Activated naive CD8-positive, alpha-beta T cell treated with anti-CD3 and anti-CD28 coated beads for 36 hours (primary cell): ENCODE data around the gene CERS6. TPM values are rescaled to one million over a fixed set of nuclear protein-coding genes. Genes with fewer than 3 reads are reported as not detected.

Source experiments
- DNase-seq: peaks from one replicate; pipeline ENCODE4 v3.0.0; 2021
- H3K27ac Mint-ChIP-seq: one replicate; pipeline ENCODE4 v1.8.0; 2022; ENCODE audit warnings: mild to moderate bottlenecking, moderate library complexity, mixed read lengths
- H3K27me3 Mint-ChIP-seq: one replicate; pipeline ENCODE4 v1.8.0; 2022; ENCODE audit warnings: mild to moderate bottlenecking, mixed read lengths
- H3K36me3 Mint-ChIP-seq: one replicate; pipeline ENCODE4 v1.8.0; 2021; ENCODE audit warnings: mild to moderate bottlenecking, mixed read lengths
- H3K4me1 Mint-ChIP-seq: one replicate; pipeline ENCODE4 v1.8.0; 2021; ENCODE audit warnings: mixed read lengths
- H3K4me3 Mint-ChIP-seq: one replicate; pipeline ENCODE4 v1.8.0; 2022; ENCODE audit warnings: mild to moderate bottlenecking, moderate library complexity, mixed read lengths
- H3K9me3 Mint-ChIP-seq: one replicate; pipeline ENCODE4 v1.8.0; 2022; ENCODE audit warnings: mixed read lengths
- total RNA-seq, 2 experiments: library from RNA; stranded (reverse); gene quantifications; one replicate each; pipeline ENCODE4 v1.2.3, GENCODE V29; 2021

CERS6 gene
- total RNA-seq, 2 experiments from 2014 or later = 20.6 to 21.3 TPM

GRCh38 chr2:168468354-168468753 lies 12.3 kb downstream of the CERS6 start:
- no peak overlapping the region for H3K4me3 Mint-ChIP-seq

GRCh38 chr2:168469281-168469988 lies 13.4 kb downstream of the CERS6 start:
- Mint-ChIP-seq H3K27ac (peak overlapping the region; percentile 67), H3K4me3 (no peak overlapping the region), H3K4me1 (peaks cover 65% of the 10 kb centered on the region), H3K27me3 (no peaks in the 10 kb centered on the region), H3K9me3 (peaks cover 3% of the 10 kb centered on the region), H3K36me3 (peaks cover 11% of the 10 kb centered on the region)
- no peak for DNase-seq

More at GRCh38 chr2:168468354-168468753, 12.3 kb downstream of the CERS6 start:
- peaks cover 63% of the 10 kb centered on the region for H3K4me1 Mint-ChIP-seq
- H3K9me3 Mint-ChIP-seq = no peaks in the 10 kb centered on the region
- H3K27ac Mint-ChIP-seq = peak overlapping the region; percentile 19
- no peak for DNase-seq
- peaks cover 8% of the 10 kb centered on the region for H3K36me3 Mint-ChIP-seq
- no peaks in the 10 kb centered on the region for H3K27me3 Mint-ChIP-seq

GRCh38 chr2:168470320-168471162 lies 14.5 kb downstream of the CERS6 start:
- no peak for DNase-seq
- peaks cover 11% of the 10 kb centered on the region for H3K36me3 Mint-ChIP-seq
- no peak overlapping the region for H3K27ac Mint-ChIP-seq
- H3K4me1 Mint-ChIP-seq = peaks cover 54% of the 10 kb centered on the region
- no peaks in the 10 kb centered on the region for H3K27me3 Mint-ChIP-seq
- no peak overlapping the region for H3K4me3 Mint-ChIP-seq
- peaks cover 3% of the 10 kb centered on the region for H3K9me3 Mint-ChIP-seq

GRCh38 chr2:168471163-168471475 lies 15.0 kb downstream of the CERS6 start:
- H3K36me3 Mint-ChIP-seq = peaks cover 11% of the 10 kb centered on the region
- peaks cover 51% of the 10 kb centered on the region for H3K4me1 Mint-ChIP-seq
- no peak overlapping the region for H3K4me3 Mint-ChIP-seq
- H3K27ac Mint-ChIP-seq = no peak overlapping the region
- DNase-seq = no peak
- H3K27me3 Mint-ChIP-seq = no peaks in the 10 kb centered on the region
- peaks cover 3% of the 10 kb centered on the region for H3K9me3 Mint-ChIP-seq

GRCh38 chr2:168475636-168476035 lies 19.6 kb downstream of the CERS6 start:
- peaks cover 41% of the 10 kb centered on the region for H3K4me1 Mint-ChIP-seq
- no peak overlapping the region for H3K27ac Mint-ChIP-seq
- no peak for DNase-seq
- no peak overlapping the region for H3K4me3 Mint-ChIP-seq
- H3K9me3 Mint-ChIP-seq = peaks cover 3% of the 10 kb centered on the region
- no peaks in the 10 kb centered on the region for H3K27me3 Mint-ChIP-seq
- peaks cover 11% of the 10 kb centered on the region for H3K36me3 Mint-ChIP-seq

GRCh38 chr2:168478206-168478605 lies 22.1 kb downstream of the CERS6 start:
- Mint-ChIP-seq H3K27ac (no peak overlapping the region), H3K9me3 (peaks cover 3% of the 10 kb centered on the region), H3K4me3 (no peak overlapping the region), H3K36me3 (peaks cover 11% of the 10 kb centered on the region), H3K27me3 (no peaks in the 10 kb centered on the region), H3K4me1 (peaks cover 56% of the 10 kb centered on the region)
- no peak for DNase-seq

- no peak overlapping the region for H3K4me3 Mint-ChIP-seq
- H3K27me3 Mint-ChIP-seq = no peaks in the 10 kb centered on the region
- peaks cover 13% of the 10 kb centered on the region for H3K36me3 Mint-ChIP-seq
- peaks cover 60% of the 10 kb centered on the region for H3K4me1 Mint-ChIP-seq
- H3K27ac Mint-ChIP-seq = no peak overlapping the region
- peaks cover 2% of the 10 kb centered on the region for H3K9me3 Mint-ChIP-seq
- no peak for DNase-seq
These were observed 24.3 kb downstream of the CERS6 start for GRCh38 chr2:168480356-168480755.

GRCh38 chr2:168480825-168481585 lies 24.9 kb downstream of the CERS6 start:
- H3K27me3 Mint-ChIP-seq = no peaks in the 10 kb centered on the region
- H3K4me1 Mint-ChIP-seq = peaks cover 58% of the 10 kb centered on the region
- H3K36me3 Mint-ChIP-seq = peaks cover 18% of the 10 kb centered on the region
- H3K4me3 Mint-ChIP-seq = no peak overlapping the region
- H3K9me3 Mint-ChIP-seq = peaks cover 6% of the 10 kb centered on the region
- DNase-seq = no peak
- H3K27ac Mint-ChIP-seq = no peak overlapping the region

- Mint-ChIP-seq H3K36me3 (peaks cover 25% of the 10 kb centered on the region), H3K9me3 (peaks cover 9% of the 10 kb centered on the region), H3K27me3 (no peaks in the 10 kb centered on the region), H3K27ac (no peak overlapping the region), H3K4me3 (no peak overlapping the region), H3K4me1 (peaks cover 53% of the 10 kb centered on the region)
- DNase-seq = no peak
These were observed 26.2 kb downstream of the CERS6 start for GRCh38 chr2:168482269-168482668.

- no peaks in the 10 kb centered on the region for H3K27me3 Mint-ChIP-seq
- H3K9me3 Mint-ChIP-seq = peaks cover 9% of the 10 kb centered on the region
- H3K27ac Mint-ChIP-seq = no peak overlapping the region
- peaks cover 25% of the 10 kb centered on the region for H3K36me3 Mint-ChIP-seq
- DNase-seq = no peak
- peaks cover 46% of the 10 kb centered on the region for H3K4me1 Mint-ChIP-seq
- no peak overlapping the region for H3K4me3 Mint-ChIP-seq
These were observed 27.1 kb downstream of the CERS6 start for GRCh38 chr2:168482952-168483831.

- Mint-ChIP-seq H3K36me3 (peaks cover 28% of the 10 kb centered on the region), H3K9me3 (peaks cover 15% of the 10 kb centered on the region), H3K4me1 (peaks cover 46% of the 10 kb centered on the region), H3K27me3 (no peaks in the 10 kb centered on the region), H3K4me3 (no peak overlapping the region), H3K27ac (no peak overlapping the region)
- no peak for DNase-seq
These were observed 30.4 kb downstream of the CERS6 start for GRCh38 chr2:168486477-168486876.

GRCh38 chr2:168490015-168490874 lies 34.2 kb downstream of the CERS6 start:
- Mint-ChIP-seq H3K36me3 (peaks cover 50% of the 10 kb centered on the region), H3K9me3 (peaks cover 22% of the 10 kb centered on the region), H3K4me3 (peak overlapping the region; percentile 73), H3K27ac (peak overlapping the region; percentile 85), H3K27me3 (no peaks in the 10 kb centered on the region), H3K4me1 (peaks cover 52% of the 10 kb centered on the region)
- peak; percentile 58 for DNase-seq

- Mint-ChIP-seq H3K4me3 (peak overlapping the region; percentile 73), H3K9me3 (peaks cover 17% of the 10 kb centered on the region), H3K27me3 (no peaks in the 10 kb centered on the region), H3K4me1 (peaks cover 61% of the 10 kb centered on the region), H3K27ac (peak overlapping the region; percentile 85), H3K36me3 (peaks cover 51% of the 10 kb centered on the region)
- DNase-seq = peak; percentile 10
These were observed 35.0 kb downstream of the CERS6 start for GRCh38 chr2:168490946-168491605.
